AG09309 (cell line): Measurements from ENCODE around the gene TXNDC11.

Source experiments
- DNase-seq: peaks from one replicate; pipeline ENCODE4 v3.0.0-alpha.2; 2010; ENCODE audit warnings: low read depth
- H3K4me3 ChIP-seq: 2 replicates; pipeline ENCODE4 v1.5.1; 2011; ENCODE audit warnings: mild to moderate bottlenecking, low read depth, low read length, moderate library complexity; ENCODE audit not compliant: control insufficient read depth
- CTCF ChIP-seq: IDR thresholded peaks from 2 replicates; pipeline ENCODE4 v1.5.1; 2011; ENCODE audit warnings: mild to moderate bottlenecking, low read depth, low read length, inconsistent platforms; ENCODE audit not compliant: insufficient read depth, control insufficient read depth; ENCODE audit errors: missing control alignments

TXNDC11 gene

GRCh38 chr16:11675561-11676511 is 66.8 kb downstream of the TXNDC11 start:
- no peak for DNase-seq
- H3K4me3 ChIP-seq, result no peak overlapping the region
- no peak for TF ChIP-seq CTCF

GRCh38 chr16:11674818-11675560 is 67.7 kb downstream of the TXNDC11 start:
- no peak for DNase-seq
- TF ChIP-seq CTCF, result no peak
- H3K4me3 ChIP-seq, result no peak overlapping the region

GRCh38 chr16:11674001-11674817 is 68.4 kb downstream of the TXNDC11 start:
- DNase-seq, result no peak

GRCh38 chr16:11673091-11674000 is 69.3 kb downstream of the TXNDC11 start:
- TF ChIP-seq CTCF, result no peak
- H3K4me3 ChIP-seq, result no peak overlapping the region
- DNase-seq, result no peak

More at GRCh38 chr16:11674001-11674817, 68.4 kb downstream of the TXNDC11 start:
- no peak overlapping the region for H3K4me3 ChIP-seq
- TF ChIP-seq CTCF, result no peak

- no peak for DNase-seq
- no peak overlapping the region for H3K4me3 ChIP-seq
- no peak for TF ChIP-seq CTCF
Measured at GRCh38 chr16:11672206-11673090, 70.2 kb downstream of the TXNDC11 start.
